Astrocyte of the spinal cord (primary cell): ENCODE data around the gene LOXL3.

Experiments
- DNase-seq: peaks from one replicate; pipeline ENCODE4 v3.0.0; 2011; ENCODE audit warnings: low read depth, low spot score
- H3K4me3 ChIP-seq: 2 replicates; pipeline ENCODE4 v1.5.1; 2011; ENCODE audit warnings: low read depth, mild to moderate bottlenecking, low read length, moderate library complexity
- CTCF ChIP-seq: IDR thresholded peaks from 2 replicates; pipeline ENCODE4 v1.5.1; 2012; ENCODE audit warnings: low read depth, mild to moderate bottlenecking, low read length, inconsistent platforms
- in situ Hi-C: cut with HindIII; loops from 2 replicates; pipeline ENCODE4 v1.10.0; 2017; ENCODE audit warnings: low sequenced_read_pairs

LOXL3 gene

GRCh38 chr2:74537140-74537539, 16.6 kb downstream of the LOXL3 start:
- no peak for TF ChIP-seq CTCF
- H3K4me3 ChIP-seq: no peak overlapping the region
- in situ Hi-C loops: no loop called here
- DNase-seq: no peak

GRCh38 chr2:74536166-74536950, 17.4 kb downstream of the LOXL3 start:
- H3K4me3 ChIP-seq: no peak overlapping the region
- TF ChIP-seq CTCF: no peak
- in situ Hi-C loops: no loop called here
- no peak for DNase-seq

GRCh38 chr2:74535440-74535965, 18.2 kb downstream of the LOXL3 start:
- in situ Hi-C loops: no loop called here
- TF ChIP-seq CTCF: no peak
- DNase-seq: no peak

GRCh38 chr2:74534411-74534810, 19.3 kb downstream of the LOXL3 start:
- TF ChIP-seq CTCF: no peak
- H3K4me3 ChIP-seq: no peak overlapping the region
- in situ Hi-C loops: no loop called here
- no peak for DNase-seq

More at GRCh38 chr2:74535440-74535965, 18.2 kb downstream of the LOXL3 start:
- no peak overlapping the region for H3K4me3 ChIP-seq

- no peak for TF ChIP-seq CTCF
- in situ Hi-C loops: no loop called here
- H3K4me3 ChIP-seq: no peak overlapping the region
- no peak for DNase-seq
Observed at GRCh38 chr2:74533464-74533863, 20.3 kb downstream of the LOXL3 start.

- in situ Hi-C loops: no loop called here
- H3K4me3 ChIP-seq: no peak overlapping the region
- TF ChIP-seq CTCF: peak; percentile 21
- DNase-seq: peak; percentile 45
Observed at GRCh38 chr2:74532222-74532621, 21.5 kb downstream of the LOXL3 start.
